GM15510 (cell line): Measurements from ENCODE around the gene BMF.

Experiments
- POLR2A ChIP-seq: IDR thresholded peaks from 3 replicates; pipeline ENCODE4 v1.6.1; 2011; ENCODE audit warnings: borderline replicate concordance; ENCODE audit not compliant: insufficient read length; ENCODE audit errors: extremely low read depth

The BMF gene

DNA sequence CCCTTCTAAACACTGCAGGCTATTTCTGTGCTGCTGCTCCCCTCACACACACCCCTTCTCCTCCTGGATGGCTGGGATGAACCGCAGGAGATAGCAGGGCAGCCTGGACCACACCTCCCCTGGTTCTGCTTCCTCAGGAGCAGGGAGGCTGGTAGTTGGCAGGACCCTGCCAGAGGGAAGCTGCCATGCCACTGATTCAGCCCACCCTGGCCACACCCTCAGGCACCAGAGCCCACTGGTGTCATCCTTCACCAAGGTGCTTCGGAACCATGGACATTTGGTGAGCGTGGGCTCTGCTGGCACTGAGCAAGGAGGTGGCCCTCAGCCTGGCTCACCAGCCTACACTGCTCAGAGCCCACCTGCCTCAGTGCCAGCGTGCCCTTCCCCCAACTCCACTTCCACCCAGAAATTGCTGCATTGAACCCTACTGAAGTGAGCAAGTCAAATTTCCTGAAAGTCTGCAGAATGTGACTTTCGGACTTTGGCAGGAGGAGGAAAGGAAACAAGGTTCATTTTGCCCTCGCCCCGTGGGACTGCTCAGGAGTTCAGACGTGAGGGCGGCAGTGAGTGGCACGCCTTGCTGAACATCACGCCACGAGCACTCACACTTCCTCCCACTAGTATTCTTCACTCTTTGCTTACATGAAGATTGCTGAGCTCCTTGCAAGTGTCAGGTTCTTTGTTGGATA is 26.3 kb downstream of the BMF start:
- no peak for TF ChIP-seq POLR2A

DNA sequence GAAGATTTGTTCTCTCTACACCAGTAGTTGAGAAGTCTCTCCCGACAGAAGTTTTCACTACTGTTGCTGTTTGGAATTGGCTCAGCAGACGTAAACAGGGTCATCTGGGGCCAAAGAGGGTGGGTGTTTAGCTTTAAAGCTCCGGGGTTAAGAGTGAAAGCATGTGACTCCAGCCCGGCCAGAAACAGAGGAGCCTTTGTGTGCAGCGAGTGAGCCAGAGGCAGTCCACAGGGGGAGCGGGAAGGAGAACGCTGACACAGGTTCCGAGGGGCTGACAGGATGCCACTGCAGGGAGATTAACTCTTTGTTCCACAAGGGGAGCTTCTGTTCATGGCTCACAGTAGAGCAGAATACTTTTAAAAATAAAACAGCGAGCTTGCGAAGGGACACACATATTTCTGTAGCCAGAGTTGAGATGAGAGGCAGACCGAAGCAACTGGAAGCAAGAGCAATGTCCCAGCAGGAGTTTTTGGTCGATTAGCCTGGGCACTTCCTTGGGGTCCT is 26.9 kb downstream of the BMF start:
- TF ChIP-seq POLR2A = no peak

DNA sequence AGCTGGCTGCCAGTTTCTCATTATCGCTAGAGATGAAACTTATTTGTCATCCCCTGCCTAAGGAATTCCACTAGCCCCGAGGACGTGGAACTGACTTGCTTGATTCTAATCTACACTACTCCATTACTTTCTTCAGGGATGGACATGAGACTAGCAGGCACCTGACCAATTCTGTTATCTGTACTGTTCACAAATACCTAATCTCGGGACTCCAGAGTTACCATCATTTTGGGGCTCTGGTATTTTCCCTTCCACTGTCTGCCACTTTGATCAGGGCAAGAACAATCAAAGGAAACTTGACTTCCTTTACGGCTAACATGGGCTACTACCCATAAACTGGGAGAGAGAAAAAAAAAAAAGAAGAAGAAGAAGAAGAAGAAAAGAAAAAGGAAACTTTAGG is 27.8 kb downstream of the BMF start:
- no peak for TF ChIP-seq POLR2A

DNA sequence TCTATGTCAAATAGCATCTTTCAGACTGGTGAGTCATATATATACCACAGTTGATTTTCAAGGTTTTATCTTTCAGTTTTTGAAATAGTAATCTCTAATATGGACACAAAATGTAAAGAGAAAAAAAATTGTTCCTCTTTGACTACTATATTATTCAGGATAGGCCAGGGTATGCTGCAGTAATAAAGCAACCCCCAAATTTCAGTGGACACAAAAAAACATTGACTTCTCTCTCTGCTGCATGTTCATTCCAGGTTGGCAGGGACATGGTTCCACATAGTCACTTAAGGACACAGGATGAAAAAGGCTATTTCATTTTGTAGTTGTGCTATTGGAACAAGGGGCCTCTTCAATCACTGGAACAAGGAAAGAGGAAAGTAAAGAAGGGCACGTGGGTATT is 28.6 kb downstream of the BMF start:
- no peak for TF ChIP-seq POLR2A

DNA sequence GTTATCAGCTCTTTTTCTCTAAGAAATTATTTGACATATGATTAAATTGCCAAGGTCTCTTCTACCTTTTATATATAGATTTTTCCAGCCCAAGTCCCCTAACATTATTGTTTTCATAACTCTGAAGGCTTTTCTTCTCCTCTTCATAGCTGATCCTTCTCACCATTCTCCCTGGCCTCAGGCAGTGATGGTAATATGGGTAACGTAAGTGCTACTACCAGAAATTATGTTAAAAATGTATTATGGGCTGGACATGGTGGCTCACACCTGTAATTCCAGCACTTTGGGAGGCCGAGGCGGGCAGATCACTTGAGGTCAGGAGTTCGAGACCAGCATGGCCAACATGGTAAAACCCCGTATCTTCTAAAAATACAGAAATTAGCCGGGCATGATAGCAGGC is 29.2 kb downstream of the BMF start:
- TF ChIP-seq POLR2A = no peak

DNA sequence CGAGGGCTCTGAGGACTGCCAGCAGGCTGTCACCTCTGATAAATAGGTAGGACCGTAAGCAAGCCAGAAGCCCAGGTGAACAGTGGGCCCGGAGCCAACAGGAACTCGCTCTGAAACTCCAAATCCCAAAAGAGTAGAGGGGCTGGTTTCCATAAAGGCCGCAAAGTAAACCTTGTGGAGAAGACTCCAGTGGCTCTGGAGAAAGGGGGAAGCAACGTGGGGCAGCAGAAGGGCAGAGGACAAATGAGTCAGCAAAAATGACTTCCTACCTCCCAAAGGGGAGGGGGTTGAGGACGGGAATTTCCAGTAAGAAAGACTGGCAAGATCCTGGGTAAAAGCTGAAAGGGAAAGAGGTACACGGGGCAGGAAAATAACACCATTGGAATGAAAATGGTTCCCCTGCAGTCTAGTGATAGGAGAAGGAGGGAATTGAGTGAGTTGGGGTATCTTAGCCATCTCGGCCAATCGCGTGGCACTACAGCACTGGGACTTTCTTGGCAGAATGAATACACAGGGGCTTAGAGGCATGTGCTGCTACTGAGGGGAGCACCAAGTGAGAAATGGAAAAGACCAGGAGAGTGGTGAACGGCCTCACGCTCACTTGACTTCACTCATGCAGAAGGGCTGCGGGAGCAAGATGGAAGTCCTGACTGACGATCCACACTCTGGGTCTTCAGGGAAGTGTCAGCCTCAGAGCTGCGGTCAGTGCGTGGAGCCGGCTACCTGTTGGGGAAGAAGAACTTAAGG is 33.2 kb downstream of the BMF start:
- no peak for TF ChIP-seq POLR2A

DNA sequence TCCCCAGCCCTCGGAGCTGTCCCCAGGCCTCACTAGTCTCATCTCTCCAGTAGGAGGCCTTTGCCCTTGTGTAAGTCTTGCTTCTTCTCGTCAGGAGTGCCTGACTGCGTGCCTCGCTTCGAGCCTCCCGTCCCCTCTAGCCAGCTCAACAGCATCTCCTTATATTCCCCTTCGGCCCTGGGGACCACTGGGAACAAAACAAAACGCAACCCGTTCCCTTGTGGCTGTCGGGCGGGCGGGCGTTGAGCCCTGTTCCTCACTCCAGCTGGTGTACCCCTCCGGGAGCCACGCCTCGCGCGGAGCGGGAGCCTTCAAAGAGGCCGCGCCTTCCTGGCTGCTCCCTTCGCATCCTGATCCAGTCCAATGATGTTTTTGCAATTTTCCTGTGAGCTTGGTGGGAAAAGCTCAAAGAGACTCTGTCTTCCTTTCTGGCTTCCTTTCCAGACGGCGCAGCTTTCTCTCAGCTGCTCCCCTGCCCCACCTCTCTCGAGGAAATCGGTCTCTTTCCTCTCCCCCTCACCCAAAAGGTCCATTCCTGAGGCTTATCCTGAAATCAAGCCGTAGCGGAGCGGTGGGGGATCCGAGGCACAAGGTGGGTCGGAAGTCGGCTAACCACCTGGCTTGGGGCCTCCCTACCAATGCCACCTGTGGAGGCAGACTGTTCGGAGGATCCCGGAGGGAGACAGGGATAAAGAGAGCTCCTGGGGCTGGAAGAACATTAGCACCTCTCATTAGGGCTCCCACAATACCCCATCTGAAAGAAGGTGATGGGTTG is 36.3 kb downstream of the BMF start:
- no peak for TF ChIP-seq POLR2A

DNA sequence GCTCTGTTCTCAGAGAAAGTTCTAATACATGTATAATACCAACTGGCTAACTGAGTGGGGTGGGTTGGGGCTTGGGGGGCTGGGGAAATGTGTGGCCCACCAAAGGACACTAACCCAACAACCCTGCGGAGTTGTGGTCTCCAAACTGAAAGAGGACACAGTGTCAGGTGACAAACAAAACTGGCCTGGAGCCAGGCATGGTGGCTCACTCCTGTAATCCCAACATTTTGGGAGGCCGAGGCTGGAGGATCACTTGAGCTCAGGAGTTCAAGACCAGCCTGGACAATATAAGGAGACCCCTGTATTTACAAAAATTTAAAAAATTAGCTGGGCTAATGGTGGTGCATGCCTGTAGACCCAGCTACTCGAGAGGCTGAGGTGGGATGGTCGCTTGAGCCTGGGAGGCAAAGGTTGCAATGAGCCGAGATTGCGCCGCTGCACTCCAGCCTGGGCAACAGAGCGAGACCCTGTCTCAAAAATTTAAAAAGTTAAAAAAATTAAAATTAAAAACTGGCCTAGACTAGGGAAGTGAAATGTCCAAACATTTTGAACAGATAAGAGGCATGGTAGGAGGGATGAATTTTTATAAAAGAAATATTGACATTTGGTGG is 38.0 kb downstream of the BMF start:
- TF ChIP-seq POLR2A = no peak

DNA sequence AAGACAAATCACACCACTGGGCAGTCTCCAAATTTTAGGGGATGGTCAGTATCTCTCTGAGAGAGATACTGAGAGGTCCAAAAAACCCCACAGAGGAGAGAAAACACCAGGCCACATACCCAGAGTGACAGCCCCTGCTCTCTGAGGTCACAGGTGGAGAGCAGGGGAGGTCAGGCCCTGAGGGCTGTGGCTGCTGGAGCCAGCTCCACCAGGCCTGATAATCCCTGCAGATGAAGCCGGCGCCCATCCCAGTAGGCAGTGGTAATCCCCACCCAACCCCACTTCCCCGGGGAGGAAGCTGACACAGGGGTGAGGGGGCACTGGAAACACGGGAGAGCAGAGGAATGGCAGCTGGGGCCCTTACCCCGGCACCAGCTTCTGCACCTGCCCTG is 38.5 kb downstream of the BMF start:
- no peak for TF ChIP-seq POLR2A

DNA sequence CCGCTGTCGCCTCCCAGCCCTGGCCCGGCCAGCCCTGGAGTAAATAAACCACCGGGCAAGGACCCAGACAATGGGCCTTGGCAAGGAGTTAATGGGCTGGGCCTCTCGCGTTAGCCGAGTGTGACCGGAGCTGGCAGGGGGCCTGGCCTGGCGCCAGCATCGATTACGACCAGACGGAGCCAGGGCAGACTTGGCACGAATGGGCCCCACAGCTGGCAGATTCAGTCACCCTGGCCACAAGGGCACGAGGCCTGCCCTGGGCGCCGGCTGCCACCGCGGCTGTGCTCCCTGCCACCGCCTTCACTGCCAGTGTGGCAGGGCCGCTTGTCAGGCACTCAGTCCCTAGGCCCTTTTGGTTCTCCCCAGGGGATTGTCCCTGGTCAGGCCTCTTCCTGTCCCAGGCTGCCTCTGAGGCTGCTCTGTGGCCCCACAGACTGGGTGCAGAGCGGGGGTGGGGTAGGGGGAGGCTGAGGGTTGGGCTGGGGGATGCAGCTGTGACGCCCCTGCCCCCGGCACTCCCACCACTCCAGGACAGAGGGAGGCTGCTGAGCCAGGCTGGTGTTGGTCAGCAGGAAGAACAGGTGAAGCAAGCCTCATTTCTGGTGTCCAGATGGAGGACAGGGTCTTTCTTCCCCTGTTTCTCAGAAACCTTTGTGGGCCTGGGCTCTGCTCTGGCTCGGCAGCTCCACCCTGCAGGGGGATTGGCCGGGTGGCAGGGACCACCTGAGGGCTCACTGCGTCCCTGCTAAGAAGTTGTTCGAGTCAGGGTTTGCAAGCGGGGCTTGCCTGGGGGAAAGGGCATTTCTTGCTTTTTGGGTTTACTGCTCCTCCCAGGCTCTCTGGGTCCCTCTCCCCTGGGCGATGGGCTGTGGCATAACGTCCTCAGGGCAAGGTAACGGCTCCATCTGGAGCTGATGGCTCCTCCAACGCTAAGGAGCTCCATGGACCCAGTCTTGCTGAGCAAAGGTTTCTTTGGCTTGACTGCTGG is 39.2 kb downstream of the BMF start:
- peak; percentile 55 for TF ChIP-seq POLR2A

DNA sequence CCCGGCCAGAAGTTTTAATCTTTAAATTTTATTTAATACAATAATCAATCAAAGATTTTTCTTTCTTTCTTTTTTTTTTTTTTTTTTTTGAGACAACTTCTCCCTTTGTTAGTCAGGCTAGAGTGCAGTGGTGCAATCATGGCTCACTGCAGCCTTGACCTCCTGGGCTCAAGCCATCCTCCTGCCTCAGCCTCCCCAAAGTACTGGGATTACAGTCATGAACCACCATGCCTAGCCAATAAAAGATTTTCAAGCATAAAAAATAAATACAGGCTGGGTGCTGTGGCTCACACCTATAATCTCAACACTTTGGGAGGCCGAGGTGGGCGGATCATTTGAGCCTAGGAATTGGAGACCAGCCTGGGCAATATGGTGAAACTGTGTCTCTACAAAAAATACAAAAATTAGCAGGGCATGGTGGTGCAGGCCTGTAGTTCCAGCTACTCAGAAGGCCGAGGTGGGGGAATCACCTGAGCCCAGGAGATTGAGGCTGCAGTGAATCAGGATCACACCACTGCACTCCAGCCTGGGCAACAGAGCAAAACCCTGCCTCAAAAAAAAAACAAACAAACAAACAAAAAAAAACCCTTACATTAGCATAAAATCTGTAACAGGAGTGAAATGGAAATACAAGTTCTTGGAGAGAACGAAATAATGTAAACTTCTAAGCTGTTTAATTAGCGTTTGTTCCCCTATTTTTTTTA is 40.6 kb downstream of the BMF start:
- no peak for TF ChIP-seq POLR2A

DNA sequence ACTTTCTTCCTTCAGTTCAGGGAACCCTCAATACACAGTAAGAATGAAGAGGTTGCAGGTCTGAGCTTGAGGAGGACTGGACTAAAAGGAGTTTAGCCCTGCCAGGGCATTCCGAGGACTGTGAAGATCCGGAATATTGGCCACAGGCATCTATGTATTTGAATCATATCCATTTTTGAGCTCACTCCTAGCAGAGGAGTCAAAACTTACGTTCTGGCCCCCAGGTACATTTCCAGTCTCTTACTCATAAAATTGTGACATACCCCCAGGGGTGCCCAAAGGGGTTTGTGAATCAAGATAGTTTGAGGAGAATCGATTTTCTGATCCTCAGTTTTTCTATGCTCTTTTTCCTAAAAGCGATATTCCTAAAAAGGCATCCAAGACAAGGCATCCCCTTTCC is 42.1 kb downstream of the BMF start:
- no peak for TF ChIP-seq POLR2A

DNA sequence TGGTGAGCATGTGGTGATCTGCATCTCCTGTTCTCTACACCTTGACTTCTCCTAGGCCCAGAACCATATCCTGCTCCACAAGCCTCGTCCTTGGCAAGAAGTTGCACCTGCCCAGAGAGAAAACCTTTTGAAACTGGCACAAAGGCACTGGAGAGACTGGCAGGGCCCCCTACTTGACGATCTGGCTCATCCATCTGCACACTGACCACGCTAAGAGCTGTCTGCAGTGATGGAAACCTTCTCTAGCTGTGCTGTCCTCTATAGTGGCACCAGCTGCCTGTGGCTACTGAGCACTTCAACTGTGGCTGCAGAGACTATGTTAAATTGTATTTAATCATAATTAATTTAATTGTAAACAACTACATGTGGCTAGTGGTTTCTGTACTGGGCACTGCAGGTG is 43.5 kb downstream of the BMF start:
- TF ChIP-seq POLR2A = no peak
